AG04450 (cell line): ENCODE data around the gene NCS1. TPM values are rescaled to one million over a fixed set of nuclear protein-coding genes. Genes with fewer than 3 reads are reported as not detected.

Experiments used
- CTCF ChIA-PET: fragments of 300-600, 350-600 bp; formaldehyde crosslinking; extraction: SDS; loops from one replicate; lab custom pipeline; 2022; ENCODE audit warnings: antibody characterized with exemption, inconsistent platforms; lab: Charles Lee
- POLR2A ChIA-PET: fragments of 350-600 bp; formaldehyde crosslinking; extraction: SDS; loops from one replicate; lab custom pipeline; 2021; ENCODE audit warnings: antibody characterized with exemption, inconsistent platforms; lab: Yijun Ruan, JAX
- DNase-seq: peaks from one replicate; pipeline ENCODE4 v3.0.0-alpha.2; 2011; ENCODE audit warnings: low read depth, low spot score
- H3K27ac ChIP-seq: one replicate; pipeline ENCODE4 v1.5.1; 2012; ENCODE audit warnings: low read depth, low read length, control low read depth
- H3K27me3 ChIP-seq: one replicate; pipeline ENCODE4 v1.6.0; 2012; ENCODE audit warnings: low read length; ENCODE audit not compliant: control insufficient read depth, insufficient read depth
- H3K4me3 ChIP-seq: 2 replicates; pipeline ENCODE4 v1.5.1; 2011; ENCODE audit warnings: mild to moderate bottlenecking, low read depth, low read length, control low read depth
- H3K9me3 ChIP-seq: 2 replicates; pipeline ENCODE4 v1.5.1; 2012; ENCODE audit warnings: low read length; ENCODE audit not compliant: control insufficient read depth, insufficient read depth
- CTCF ChIP-seq: IDR thresholded peaks from 2 replicates; pipeline ENCODE4 v1.5.1; 2011; ENCODE audit warnings: low read depth, low read length, control low read depth, inconsistent platforms
- polyA plus RNA-seq: library from polyadenylated mRNA; depleted of rRNA; stranded (reverse); fragments of >200 nt; gene quantifications from 2 replicates; pipeline ENCODE4 v1.2.3, GENCODE V29; 2011

The NCS1 gene
- polyA plus RNA-seq, 1 experiment = 68.3 TPM

GRCh38 chr9:130244548-130245165, 72.5 kb downstream of the NCS1 start:
- CTCF ChIA-PET = interaction anchor here (0.6 to 9.9 kb wide), 7 partner anchors 8 to 182 kb away, joined by 4 to 112 read pairs (median 11); no protein-coding TSS in a partner anchor
- no peak for TF ChIP-seq CTCF
- H3K27me3 ChIP-seq = peaks cover 4% of the 10 kb centered on the region
- no peaks in the 10 kb centered on the region for H3K9me3 ChIP-seq
- H3K27ac ChIP-seq = no peak overlapping the region
- H3K4me3 ChIP-seq = no peak overlapping the region
- DNase-seq = no peak
- POLR2A ChIA-PET = no interaction called here

GRCh38 chr9:130245474-130245873, 73.3 kb downstream of the NCS1 start:
- Histone ChIP-seq H3K27me3 (peaks cover 10% of the 10 kb centered on the region), H3K27ac (no peak overlapping the region), H3K4me3 (no peak overlapping the region), H3K9me3 (peaks cover 3% of the 10 kb centered on the region; the same call in 1 of the 2 replicates)
- no peak for DNase-seq
- CTCF ChIA-PET = interaction anchor here (0.6 to 1.2 kb wide), 2 partner anchors 9 to 138 kb away, joined by 4 to 7 read pairs; no protein-coding TSS in a partner anchor
- TF ChIP-seq CTCF = no peak
- POLR2A ChIA-PET = no interaction called here

- TF ChIP-seq CTCF = no peak
- ChIA-PET POLR2A (no interaction called here), CTCF (interaction anchor here (1.2 kb wide), 1 partner anchor 139 kb away, joined by 7 read pairs; no protein-coding TSS in a partner anchor)
- peaks cover 11% of the 10 kb centered on the region for H3K27me3 ChIP-seq
- peaks cover 3% of the 10 kb centered on the region; the same call in 1 of the 2 replicates for H3K9me3 ChIP-seq
- no peak for DNase-seq
- H3K27ac ChIP-seq = no peak overlapping the region
- H3K4me3 ChIP-seq = no peak overlapping the region
Observed at GRCh38 chr9:130246126-130246525, 73.9 kb downstream of the NCS1 start.

- CTCF ChIA-PET = interaction anchor here (0.5 to 1.1 kb wide), 2 partner anchors 12 to 18 kb away, joined by 3 to 6 read pairs; no protein-coding TSS in a partner anchor
- Histone ChIP-seq H3K9me3 (peaks cover 3% of the 10 kb centered on the region; the same call in 1 of the 2 replicates), H3K27ac (no peak overlapping the region), H3K4me3 (no peak overlapping the region), H3K27me3 (peaks cover 31% of the 10 kb centered on the region)
- no peak for TF ChIP-seq CTCF
- no peak for DNase-seq
- POLR2A ChIA-PET = no interaction called here
Observed at GRCh38 chr9:130254747-130255630, 82.8 kb downstream of the NCS1 start.
